ENCODE results near the gene DOK3. TPM values are rescaled to one million over a fixed set of nuclear protein-coding genes. Genes with fewer than 3 reads are reported as not detected.

The DOK3 gene
- total and polyA plus RNA-seq, 2 of the 13 experiments (the other 11 are each of a cell fraction or from before 2014, with no cell fraction given): 1.4 to 1.5 TPM

DNA sequence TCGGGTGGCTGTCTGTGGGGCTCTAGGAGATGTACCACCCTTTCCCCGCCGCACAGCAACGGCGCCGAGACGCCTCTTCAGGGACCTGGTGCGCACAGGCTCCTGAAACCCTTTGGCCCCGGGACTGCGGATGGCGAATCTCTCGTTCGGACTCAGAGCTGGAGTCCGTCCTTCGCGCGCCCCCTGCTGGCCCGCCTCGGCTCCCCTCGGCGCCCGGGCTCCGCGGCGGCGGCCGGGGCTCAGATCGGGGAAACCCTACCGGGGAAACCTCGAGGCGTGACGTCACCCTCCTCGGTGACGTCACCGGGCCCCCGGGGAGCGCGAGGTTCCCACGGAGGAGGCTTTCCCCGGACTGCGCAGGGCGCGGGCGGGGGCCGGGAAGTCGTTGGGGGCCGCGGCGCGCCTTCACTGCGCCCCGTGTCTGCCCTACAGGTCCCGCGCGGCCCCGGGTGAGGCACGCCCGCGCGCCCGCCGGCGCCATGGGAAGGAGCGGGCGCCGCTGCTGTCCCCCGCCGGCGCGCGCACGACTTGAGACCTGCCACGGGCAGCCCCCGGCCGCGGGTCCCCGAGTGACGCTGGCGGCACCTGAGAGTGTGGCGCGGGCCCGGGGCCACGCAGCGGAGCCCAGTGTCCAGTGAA lies 55.1 kb downstream of the DOK3 start (continued):
- peak; percentile 100 for TF ChIP-seq HIVEP1 (CRISPR knock-in tag; IDR thresholded peaks at IDR 0.05)
- TF ChIP-seq, protein P1, sequence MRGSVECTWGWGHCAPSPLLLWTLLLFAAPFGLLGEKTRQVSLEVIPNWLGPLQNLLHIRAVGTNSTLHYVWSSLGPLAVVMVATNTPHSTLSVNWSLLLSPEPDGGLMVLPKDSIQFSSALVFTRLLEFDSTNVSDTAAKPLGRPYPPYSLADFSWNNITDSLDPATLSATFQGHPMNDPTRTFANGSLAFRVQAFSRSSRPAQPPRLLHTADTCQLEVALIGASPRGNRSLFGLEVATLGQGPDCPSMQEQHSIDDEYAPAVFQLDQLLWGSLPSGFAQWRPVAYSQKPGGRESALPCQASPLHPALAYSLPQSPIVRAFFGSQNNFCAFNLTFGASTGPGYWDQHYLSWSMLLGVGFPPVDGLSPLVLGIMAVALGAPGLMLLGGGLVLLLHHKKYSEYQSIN (CRISPR knock-in tag; IDR thresholded peaks at IDR 0.05; ENCODE audit: borderline replicate concordance): no peak
- peak; percentile 38 for TF ChIP-seq PHF21A (CRISPR knock-in tag; IDR thresholded peaks at IDR 0.05)
- no peak; the same call in 1 of the 2 replicates for TF ChIP-seq YEATS4 (CRISPR knock-in tag; IDR thresholded peaks at IDR 0.05; ENCODE audit: borderline replicate concordance)
- no peak for TF ChIP-seq ZSCAN9 (CRISPR knock-in tag; IDR thresholded peaks at IDR 0.05; ENCODE audit: borderline replicate concordance)
- peak; percentile 98; the same call in 1 of the 2 replicates for TF ChIP-seq SMARCC2 (IDR thresholded peaks at IDR 0.05)
- no peak; the same call in 1 of the 2 replicates for TF ChIP-seq SP4 (CRISPR knock-in tag; IDR thresholded peaks at IDR 0.05)
- TF ChIP-seq, protein P2, sequence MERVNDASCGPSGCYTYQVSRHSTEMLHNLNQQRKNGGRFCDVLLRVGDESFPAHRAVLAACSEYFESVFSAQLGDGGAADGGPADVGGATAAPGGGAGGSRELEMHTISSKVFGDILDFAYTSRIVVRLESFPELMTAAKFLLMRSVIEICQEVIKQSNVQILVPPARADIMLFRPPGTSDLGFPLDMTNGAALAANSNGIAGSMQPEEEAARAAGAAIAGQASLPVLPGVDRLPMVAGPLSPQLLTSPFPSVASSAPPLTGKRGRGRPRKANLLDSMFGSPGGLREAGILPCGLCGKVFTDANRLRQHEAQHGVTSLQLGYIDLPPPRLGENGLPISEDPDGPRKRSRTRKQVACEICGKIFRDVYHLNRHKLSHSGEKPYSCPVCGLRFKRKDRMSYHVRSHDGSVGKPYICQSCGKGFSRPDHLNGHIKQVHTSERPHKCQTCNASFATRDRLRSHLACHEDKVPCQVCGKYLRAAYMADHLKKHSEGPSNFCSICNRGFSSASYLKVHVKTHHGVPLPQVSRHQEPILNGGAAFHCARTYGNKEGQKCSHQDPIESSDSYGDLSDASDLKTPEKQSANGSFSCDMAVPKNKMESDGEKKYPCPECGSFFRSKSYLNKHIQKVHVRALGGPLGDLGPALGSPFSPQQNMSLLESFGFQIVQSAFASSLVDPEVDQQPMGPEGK (CRISPR knock-in tag; IDR thresholded peaks at IDR 0.05): peak; percentile 17; the same call in 1 of the 2 replicates
- no peak for TF ChIP-seq ZNF605 (CRISPR knock-in tag; IDR thresholded peaks at IDR 0.05)
- no peak; the same call in 1 of the 2 replicates for TF ChIP-seq ZNF274 (CRISPR knock-in tag; IDR thresholded peaks at IDR 0.05)
- TF ChIP-seq ZNF441 (CRISPR knock-in tag; IDR thresholded peaks at IDR 0.05; ENCODE audit: borderline replicate concordance): no peak
- TF ChIP-seq ZNF790 (CRISPR knock-in tag; IDR thresholded peaks at IDR 0.05; ENCODE audit: borderline replicate concordance): peak; percentile 82; the same call in 1 of the 2 replicates
- TF ChIP-seq ZNF460 (CRISPR knock-in tag; IDR thresholded peaks at IDR 0.05; ENCODE audit: borderline replicate concordance): no peak
- TF ChIP-seq SMAD9 (CRISPR knock-in tag; IDR thresholded peaks at IDR 0.05): no peak
- TF ChIP-seq, protein P3, sequence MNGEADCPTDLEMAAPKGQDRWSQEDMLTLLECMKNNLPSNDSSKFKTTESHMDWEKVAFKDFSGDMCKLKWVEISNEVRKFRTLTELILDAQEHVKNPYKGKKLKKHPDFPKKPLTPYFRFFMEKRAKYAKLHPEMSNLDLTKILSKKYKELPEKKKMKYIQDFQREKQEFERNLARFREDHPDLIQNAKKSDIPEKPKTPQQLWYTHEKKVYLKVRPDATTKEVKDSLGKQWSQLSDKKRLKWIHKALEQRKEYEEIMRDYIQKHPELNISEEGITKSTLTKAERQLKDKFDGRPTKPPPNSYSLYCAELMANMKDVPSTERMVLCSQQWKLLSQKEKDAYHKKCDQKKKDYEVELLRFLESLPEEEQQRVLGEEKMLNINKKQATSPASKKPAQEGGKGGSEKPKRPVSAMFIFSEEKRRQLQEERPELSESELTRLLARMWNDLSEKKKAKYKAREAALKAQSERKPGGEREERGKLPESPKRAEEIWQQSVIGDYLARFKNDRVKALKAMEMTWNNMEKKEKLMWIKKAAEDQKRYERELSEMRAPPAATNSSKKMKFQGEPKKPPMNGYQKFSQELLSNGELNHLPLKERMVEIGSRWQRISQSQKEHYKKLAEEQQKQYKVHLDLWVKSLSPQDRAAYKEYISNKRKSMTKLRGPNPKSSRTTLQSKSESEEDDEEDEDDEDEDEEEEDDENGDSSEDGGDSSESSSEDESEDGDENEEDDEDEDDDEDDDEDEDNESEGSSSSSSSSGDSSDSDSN (CRISPR knock-in tag; IDR thresholded peaks at IDR 0.05): peak; percentile 45; the same call in 1 of the 2 replicates
- TF ChIP-seq, protein P4, sequence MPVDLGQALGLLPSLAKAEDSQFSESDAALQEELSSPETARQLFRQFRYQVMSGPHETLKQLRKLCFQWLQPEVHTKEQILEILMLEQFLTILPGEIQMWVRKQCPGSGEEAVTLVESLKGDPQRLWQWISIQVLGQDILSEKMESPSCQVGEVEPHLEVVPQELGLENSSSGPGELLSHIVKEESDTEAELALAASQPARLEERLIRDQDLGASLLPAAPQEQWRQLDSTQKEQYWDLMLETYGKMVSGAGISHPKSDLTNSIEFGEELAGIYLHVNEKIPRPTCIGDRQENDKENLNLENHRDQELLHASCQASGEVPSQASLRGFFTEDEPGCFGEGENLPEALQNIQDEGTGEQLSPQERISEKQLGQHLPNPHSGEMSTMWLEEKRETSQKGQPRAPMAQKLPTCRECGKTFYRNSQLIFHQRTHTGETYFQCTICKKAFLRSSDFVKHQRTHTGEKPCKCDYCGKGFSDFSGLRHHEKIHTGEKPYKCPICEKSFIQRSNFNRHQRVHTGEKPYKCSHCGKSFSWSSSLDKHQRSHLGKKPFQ (CRISPR knock-in tag; IDR thresholded peaks at IDR 0.05; ENCODE audit: insufficient replicate concordance): peak; percentile 89
